Thyroid gland (tissue), 4 donors: ENCODE data around the gene OR8A1.

Source experiments
- CTCF ChIP-seq, 6 experiments: fragments of 200-600 bp in 3 of 6; fragments of 450-650 bp in 3 of 6; sonication (generic) in 3 of 6; IDR thresholded peaks; one replicate each; pipeline ENCODE4 v1.5.1; 2016 to 2019; ENCODE audit warnings: antibody characterized with exemption in 6 of 6, mild to moderate bottlenecking in 2 of 6, inconsistent platforms in 1 of 6, moderate library complexity in 1 of 6
- POLR2A ChIP-seq, 2 donors: fragments of 450-650 bp; IDR thresholded peaks; one replicate each; pipeline ENCODE4 v1.6.1; 2017; ENCODE audit warnings: antibody characterized with exemption in 2 of 2, mild to moderate bottlenecking in 2 of 2, moderate library complexity in 1 of 2

- no peak for TF ChIP-seq POLR2A (IDR thresholded peaks at IDR 0.05)
- TF ChIP-seq CTCF (IDR thresholded peaks at IDR 0.05) = no peak
Measured at GRCh38 chr11:124602193-124602592, 32.4 kb downstream of the OR8A1 start.
